ENCODE measurements around the gene TUBGCP4.

- no peak for TF ChIP-seq CTCF (conservative IDR thresholded peaks at IDR 0.05; ENCODE audit: low read depth, low read length)
- TF ChIP-seq EZH2phosphoT487 (IDR thresholded peaks at IDR 0.05; ENCODE audit: borderline replicate concordance, low read length): no peak
- no peak for TF ChIP-seq EZH2 (IDR thresholded peaks at IDR 0.05; ENCODE audit: low read length, unreplicated experiment)
Observed at GRCh38 chr15:43370310-43370974, 459 bp upstream of the TUBGCP4 start.

All from PC-3 (cell line).